ENCODE data around the gene CYP1A1.

The CYP1A1 gene

DNA sequence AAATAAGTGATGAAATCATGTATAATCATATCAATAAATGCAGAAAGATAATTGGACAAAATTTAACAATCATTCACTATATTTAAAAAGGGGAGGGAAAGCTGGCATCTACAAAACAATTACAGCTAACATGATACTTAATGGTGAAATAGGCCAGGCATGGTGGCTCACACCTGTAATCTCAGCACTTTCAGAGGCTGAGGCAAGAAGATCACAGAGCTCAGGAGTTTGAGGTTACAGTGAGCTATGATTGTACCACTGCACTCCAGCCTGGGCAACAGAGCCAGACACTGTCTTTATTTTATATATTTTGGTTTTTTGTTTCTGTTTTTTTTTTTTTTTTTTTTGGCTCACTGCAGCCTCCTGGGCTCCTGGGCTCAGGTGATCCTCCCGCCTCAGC, 41.6 kb downstream of the CYP1A1 start:
- DNase-seq: no peak

DNA sequence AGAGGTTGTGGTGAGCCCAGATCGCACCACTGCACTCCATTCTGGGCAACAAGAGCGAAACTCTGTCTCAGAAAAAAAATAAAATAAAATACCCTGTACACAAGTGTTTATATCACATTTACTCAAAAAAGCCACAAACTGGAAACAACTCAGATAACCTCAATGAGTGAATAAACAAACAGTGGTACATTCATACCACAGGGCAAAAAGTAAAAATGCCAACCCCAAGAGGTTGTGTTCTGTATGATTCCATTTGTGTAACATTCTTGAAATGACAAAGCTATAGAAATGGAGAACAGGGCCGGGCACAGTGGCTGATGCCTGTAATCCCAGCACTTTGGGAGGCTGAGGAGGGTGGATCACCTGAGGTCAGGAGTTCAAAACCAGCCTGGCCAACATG, 42.4 kb downstream of the CYP1A1 start:
- DNase-seq: no peak

DNA sequence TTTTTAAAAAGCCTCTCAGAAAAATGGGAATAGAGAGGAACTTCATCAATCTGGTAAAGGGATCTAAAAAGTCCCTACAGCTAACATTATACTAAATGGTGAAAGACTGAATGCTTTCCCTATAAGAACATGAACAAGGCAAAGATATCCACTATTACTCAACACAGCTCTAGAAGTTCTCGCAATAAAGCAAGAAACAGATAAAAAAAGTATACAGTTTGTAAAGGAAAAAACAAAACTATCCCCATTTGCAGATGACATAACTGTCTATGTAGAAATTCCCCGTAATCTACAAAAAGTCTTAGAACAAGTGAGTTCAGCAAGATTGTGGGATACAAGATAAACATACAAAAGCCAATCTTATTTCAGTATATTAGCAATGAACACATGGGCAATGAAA, 44.9 kb downstream of the CYP1A1 start:
- DNase-seq: no peak

DNA sequence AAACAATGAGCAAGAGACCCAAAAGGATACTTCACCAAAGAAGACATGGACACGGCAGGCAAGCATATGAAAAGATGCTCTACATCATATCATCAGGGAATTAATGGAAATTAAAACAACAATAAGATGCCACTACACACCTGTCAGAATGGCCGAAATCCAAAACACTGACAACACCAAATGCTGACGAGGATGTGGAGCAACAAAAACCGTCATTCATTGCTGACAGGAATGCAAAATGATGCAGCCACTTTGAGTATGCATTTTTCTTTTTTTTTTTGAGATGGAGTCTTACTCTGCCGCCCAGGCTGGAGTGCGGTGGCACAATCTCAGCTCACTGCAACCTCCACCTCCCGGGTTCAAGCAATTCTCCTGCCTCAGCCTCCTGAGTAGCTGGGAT, 48.5 kb downstream of the CYP1A1 start:
- no peak for DNase-seq

DNA sequence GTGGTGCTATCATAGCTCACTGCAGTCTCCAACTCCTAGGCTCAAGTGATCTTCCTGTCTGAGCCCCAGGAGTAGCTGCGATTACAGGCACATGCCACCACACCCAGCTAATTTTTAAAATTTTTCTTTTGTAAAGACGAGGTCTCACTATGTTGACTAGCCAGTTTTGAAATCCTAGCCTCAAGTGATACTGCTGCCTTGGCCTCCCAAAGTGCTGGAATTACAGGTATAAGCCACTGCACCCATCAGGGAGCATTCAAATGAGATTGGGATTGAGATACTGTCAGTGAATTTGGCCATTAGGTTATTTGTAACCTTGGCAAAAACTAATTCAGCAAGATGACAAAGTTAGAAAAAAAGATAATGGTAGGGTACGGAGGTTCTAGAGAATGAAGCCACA, 51.2 kb downstream of the CYP1A1 start:
- no peak for DNase-seq

DNA sequence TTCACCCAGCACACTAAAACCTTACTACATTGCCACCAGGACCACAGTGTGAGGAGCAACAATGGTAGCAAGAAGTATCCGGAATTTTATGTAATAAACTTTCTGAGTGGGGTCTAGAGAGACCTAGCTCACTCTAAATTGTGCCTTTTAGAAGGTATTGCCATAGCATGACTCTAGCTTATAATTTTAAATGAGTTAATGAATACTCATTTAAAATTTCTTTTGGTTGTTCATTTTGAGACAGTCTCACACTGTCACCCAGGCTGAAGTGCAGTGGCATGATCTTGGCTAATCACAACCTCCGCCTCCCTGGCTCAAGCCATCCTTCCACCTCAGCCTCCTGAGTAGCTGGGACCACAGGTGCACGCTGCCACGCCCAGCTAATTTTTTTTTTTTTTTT, 55.7 kb downstream of the CYP1A1 start:
- DNase-seq: no peak

Measured in cerebellar nuclear complex (tissue), 1 donor.